ENCODE measurements around the gene SRGAP1. TPM values are rescaled to one million over a fixed set of nuclear protein-coding genes. Genes with fewer than 3 reads are reported as not detected.

The SRGAP1 gene
- total and polyA plus RNA-seq, 2 of the 13 experiments (the other 11 are each of a cell fraction or from before 2014, with no cell fraction given) = 1.6 to 3.4 TPM

GRCh38 chr12:63843721-63844390 lies 644 bp upstream of the SRGAP1 start:
- WGBS (ENCODE audit: low lambda C conversion rate) = 8% methylated on average over 10 of the region's 80 CpGs
- ATAC-seq (peak; percentile 93), FAIRE-seq (peak; percentile 52), DNase-seq (ENCODE audit: low spot score) (peak; percentile 87)
- intact Hi-C loops (cut with micrococcal nuclease; ENCODE audit: unreplicated experiment) = loop anchor here (1.0 to 10.0 kb wide), 5 partner anchors 101 to 393 kb away; no protein-coding TSS in a partner anchor
- no peaks in the 10 kb centered on the region for H4K20me1 ChIP-seq (ENCODE audit: insufficient read depth, low read length)
- CTCF ChIA-PET (ENCODE audit: low intra/inter-chr PET ratio, low total read pairs) = interaction anchor here (0.9 to 1.4 kb wide), 3 partner anchors 338 to 412 kb away, joined by 3 to 8 read pairs (median 6); no protein-coding TSS in a partner anchor
- H3K4me1 ChIP-seq (ENCODE audit: insufficient read depth, low read length) = peaks cover 38% of the 10 kb centered on the region
- peak overlapping the region; percentile 86 for H3K4me2 ChIP-seq (ENCODE audit: low read depth, low read length)
- POLR2A ChIA-PET = interaction anchor here (0.6 to 3.0 kb wide), 11 partner anchors 46 to 560 kb away, joined by 3 to 18 read pairs (median 4); partner anchors contain the start of genes KICS2 and XPOT
- in situ Hi-C loops (cut with HindIII; ENCODE audit: extremely low pct_ligation_motif_present, low pct_unique_long_range_greater_than_20kb) = loop anchor here (5.0 kb wide), 2 partner anchors 338 to 413 kb away; no protein-coding TSS in a partner anchor
- H2AFZ ChIP-seq (ENCODE audit: low read length) = no peak overlapping the region
- H3K27ac ChIP-seq (ENCODE audit: extremely low read length, insufficient read depth, low read length) = peak overlapping the region; percentile 65
- BruUV-seq (replicated peaks) = no TSS peak
- H3K4me3 ChIP-seq (replicated peaks in 1 of 3; ENCODE audit: insufficient read depth in 1 of 3, low read depth in 2 of 3, low read length in 3 of 3) = peak overlapping the region; percentile 79 to 98 (median 91)
- H3K36me3 ChIP-seq (replicated peaks in 1 of 2; ENCODE audit: control insufficient read depth in 1 of 2, insufficient read depth in 2 of 2, low read length in 2 of 2) = no peaks in the 10 kb centered on the region
- H3K79me2 ChIP-seq (ENCODE audit: insufficient read depth, low read length) = peaks cover 13% of the 10 kb centered on the region
- H3K9me3 ChIP-seq (ENCODE audit: low read length) = no peaks in the 10 kb centered on the region
- peak overlapping the region; percentile 80 for H3K9ac ChIP-seq (ENCODE audit: insufficient read depth, low read depth, low read length)
- H3K27me3 ChIP-seq (ENCODE audit: control insufficient read depth in 1 of 2, insufficient read depth in 2 of 2, low read length in 2 of 2) = no peaks in the 10 kb centered on the region; a peak in 1 of 5 replicates
- TF ChIP-seq TCF7 (IDR thresholded peaks at IDR 0.05; ENCODE audit: low read depth) = no peak
- 0 out of 2 replicates have a peak, but pooled peaks have one; percentile 40 for TF ChIP-seq ZBTB26 (CRISPR knock-in tag; IDR thresholded peaks at IDR 0.05; ENCODE audit: borderline replicate concordance)
- peak; percentile 72; the same call in 1 of the 2 replicates for TF ChIP-seq TSC22D2 (CRISPR knock-in tag; IDR thresholded peaks at IDR 0.05; ENCODE audit: borderline replicate concordance)
- TF ChIP-seq PHF21A (CRISPR knock-in tag; IDR thresholded peaks at IDR 0.05) = peak; percentile 86
- TF ChIP-seq HDAC1 (CRISPR knock-in tag; IDR thresholded peaks at IDR 0.05) = 0 out of 2 replicates have a peak, but pooled peaks have one; percentile 71
- peak; percentile 14; the same call in 1 of the 2 replicates for TF ChIP-seq HMG20A (CRISPR knock-in tag; IDR thresholded peaks at IDR 0.05; ENCODE audit: borderline replicate concordance)
- TF ChIP-seq AHDC1 (CRISPR knock-in tag; IDR thresholded peaks at IDR 0.05; ENCODE audit: borderline replicate concordance) = no peak
- TF ChIP-seq CCDC6 (CRISPR knock-in tag; IDR thresholded peaks at IDR 0.05) = peak; percentile 88; the same call in 1 of the 2 replicates
- TF ChIP-seq ZSCAN29 (CRISPR knock-in tag; conservative IDR thresholded peaks at IDR 0.05) = peak; percentile 90; the same call in 1 of the 2 replicates
- TF ChIP-seq ZNF430 (CRISPR knock-in tag; IDR thresholded peaks at IDR 0.05) = peak; percentile 81; the same call in 1 of the 2 replicates
- TF ChIP-seq ZNF101 (CRISPR knock-in tag; IDR thresholded peaks at IDR 0.05; ENCODE audit: borderline replicate concordance, low read depth) = no peak
- peak; percentile 85 for TF ChIP-seq EED (CRISPR knock-in tag; IDR thresholded peaks at IDR 0.05)
- TF ChIP-seq RELA (CRISPR knock-in tag; IDR thresholded peaks at IDR 0.05) = 0 out of 2 replicates have a peak, but pooled peaks have one; percentile 52
- peak; percentile 95 for TF ChIP-seq ZNF772 (CRISPR knock-in tag; IDR thresholded peaks at IDR 0.05)
- no peak for TF ChIP-seq TGIF2 (CRISPR knock-in tag; IDR thresholded peaks at IDR 0.05)
- no peak for TF ChIP-seq HMG20B (CRISPR knock-in tag; conservative IDR thresholded peaks at IDR 0.05)
- peak; percentile 32; the same call in 1 of the 2 replicates for TF ChIP-seq SMC3 (IDR thresholded peaks at IDR 0.05; ENCODE audit: low read length)
- no peak for TF ChIP-seq AHR (CRISPR knock-in tag; IDR thresholded peaks at IDR 0.05)
